H1 (cell line): ENCODE measurements around the gene C6orf136. TPM values are rescaled to one million over a fixed set of nuclear protein-coding genes. Genes with fewer than 3 reads are reported as not detected.
"Not testable (repeated sequence)": the region's sequence is repeated elsewhere in the genome, so short reads cannot be mapped to it uniquely, and the experiment has no call there.

ENCODE experiments used
- CTCF ChIA-PET: fragments of 300-600 bp; sonication (Branson Sonifier 250); formaldehyde crosslinking; loops from one replicate; lab custom pipeline; 2021; ENCODE audit not compliant: partially characterized antibody; lab: Charles Lee
- POLR2A ChIA-PET: fragments of 300-600 bp; sonication (Branson Sonifier 250); formaldehyde crosslinking; loops from one replicate; lab custom pipeline; 2021; ENCODE audit warnings: inconsistent platforms; ENCODE audit not compliant: partially characterized antibody; lab: Charles Lee
- DNase-seq, 2 experiments: peaks; one replicate each; pipeline versions ENCODE4 v3.0.0 to v3.0.0-alpha.2; 2010 to 2022; ENCODE audit warnings: low spot score in 2 of 2, low read depth in 1 of 2, mixed read lengths in 1 of 2
- FAIRE-seq: peaks from 2 replicates; lab custom pipeline; 2011; peaks lifted over from hg19 to GRCh38; lab: Jason Lieb, UNC
- H2AFZ ChIP-seq: 2 replicates; pipeline ENCODE4 v1.8.1; 2012; ENCODE audit warnings: low read length, inconsistent platforms
- H2AK5ac ChIP-seq: 2 replicates; pipeline ENCODE4 v1.6.1; 2013; ENCODE audit warnings: low read depth, low read length
- H2BK120ac ChIP-seq: replicated peaks from 2 replicates; pipeline ENCODE3; 2013; ENCODE audit warnings: low read depth, low read length, inconsistent platforms
- H2BK12ac ChIP-seq: 2 replicates; pipeline ENCODE4 v1.6.1; 2013; ENCODE audit warnings: low read depth, low read length
- H2BK15ac ChIP-seq: 2 replicates; pipeline ENCODE4 v1.6.1; 2013; ENCODE audit warnings: low read length
- H2BK20ac ChIP-seq: 2 replicates; pipeline ENCODE4 v1.6.1; 2013; ENCODE audit warnings: low read length
- H2BK5ac ChIP-seq: 2 replicates; pipeline ENCODE4 v1.6.1; 2013; ENCODE audit warnings: low read depth, low read length
- H3K14ac ChIP-seq: 2 replicates; pipeline ENCODE4 v1.6.1; 2013; ENCODE audit warnings: inconsistent platforms; ENCODE audit not compliant: insufficient read length
- H3K18ac ChIP-seq: 2 replicates; pipeline ENCODE4 v1.6.1; 2013; ENCODE audit warnings: low read length; ENCODE audit errors: extremely low read depth
- H3K23ac ChIP-seq: 2 replicates; pipeline ENCODE4 v1.6.1; 2013; ENCODE audit warnings: inconsistent platforms; ENCODE audit not compliant: insufficient read length
- H3K23me2 ChIP-seq: 2 replicates; pipeline ENCODE4 v1.6.1; 2013; ENCODE audit warnings: low read depth, low read length
- H3K27ac ChIP-seq: 2 replicates; pipeline ENCODE4 v1.6.1; 2011; ENCODE audit warnings: low read depth, low read length, inconsistent platforms
- H3K27me3 ChIP-seq, 4 experiments: replicated peaks in 1 of 4; 1 replicate in 1 of 4; 2 replicates in 3 of 4; pipeline versions ENCODE4 v1.6.1 to v1.8.1; 2011 to 2013; ENCODE audit warnings: low read length in 3 of 4, mild to moderate bottlenecking in 3 of 4, inconsistent platforms in 2 of 4, mixed read lengths in 2 of 4, moderate library complexity in 1 of 4; ENCODE audit not compliant: control insufficient read depth in 3 of 4, insufficient read depth in 3 of 4; ENCODE audit errors: extremely low read depth in 1 of 4
- H3K36me3 ChIP-seq, 4 experiments: 2 replicates each; pipeline versions ENCODE4 v1.6.1 to v1.8.1; 2011 to 2013; ENCODE audit warnings: mild to moderate bottlenecking in 4 of 4, low read length in 3 of 4, moderate library complexity in 2 of 4, control low read depth in 1 of 4, inconsistent platforms in 1 of 4; ENCODE audit not compliant: insufficient read depth in 4 of 4, control insufficient read depth in 2 of 4
- H3K4ac ChIP-seq: replicated peaks from 2 replicates; pipeline ENCODE3; 2013; ENCODE audit warnings: low read length, low read depth, mixed read lengths, inconsistent platforms; ENCODE audit not compliant: insufficient read length
- H3K4me1 ChIP-seq, 4 experiments: replicated peaks in 1 of 4; 1 replicate in 1 of 4; 2 replicates in 3 of 4; pipeline versions ENCODE4 v1.6.1 to v1.8.1; 2011 to 2013; ENCODE audit warnings: low read length in 3 of 4, inconsistent platforms in 2 of 4, mixed read lengths in 1 of 4; ENCODE audit not compliant: insufficient read depth in 4 of 4, control insufficient read depth in 3 of 4
- H3K4me2 ChIP-seq, 2 experiments: 2 replicates each; pipeline versions ENCODE4 v1.6.1 to v1.8.1; 2011 to 2013; ENCODE audit warnings: low read depth in 2 of 2, low read length in 2 of 2, control low read depth in 1 of 2, inconsistent platforms in 1 of 2, mild to moderate bottlenecking in 1 of 2; ENCODE audit not compliant: insufficient read depth in 1 of 2
- H3K4me3 ChIP-seq, 4 experiments: fragments of 200-600, 300-600 bp in 1 of 4; sonication (generic), shearing (Covaris generic), sonication (Bioruptor Twin) in 1 of 4; 2 replicates each; pipeline versions ENCODE4 v1.5.1 to v1.8.1; 2011 to 2016; ENCODE audit warnings: low read length in 4 of 4, low read depth in 3 of 4, control low read depth in 2 of 4, inconsistent platforms in 2 of 4, mild to moderate bottlenecking in 2 of 4, mixed read lengths in 1 of 4, moderate library complexity in 1 of 4; ENCODE audit not compliant: insufficient read depth in 2 of 4; ENCODE audit errors: extremely low read depth in 1 of 4
- H3K56ac ChIP-seq: replicated peaks from 2 replicates; pipeline ENCODE3; 2013; ENCODE audit warnings: low read depth, mild to moderate bottlenecking, mixed read lengths, low read length, inconsistent platforms; ENCODE audit not compliant: insufficient read length
- H3K79me1 ChIP-seq: 2 replicates; pipeline ENCODE4 v1.6.1; 2013; ENCODE audit warnings: low read depth, low read length, control low read depth
- H3K79me2 ChIP-seq, 2 experiments: 2 replicates each; pipeline versions ENCODE4 v1.6.1 to v1.8.1; 2012 to 2013; ENCODE audit warnings: low read length in 2 of 2, mild to moderate bottlenecking in 2 of 2, inconsistent platforms in 1 of 2; ENCODE audit not compliant: insufficient read depth in 2 of 2, control insufficient read depth in 1 of 2
- H3K9ac ChIP-seq, 4 experiments: replicated peaks in 1 of 4; 1 replicate in 1 of 4; 2 replicates in 3 of 4; pipeline versions ENCODE4 v1.6.1 to v1.8.1; 2011 to 2013; ENCODE audit warnings: low read depth in 3 of 4, low read length in 3 of 4, control low read depth in 2 of 4, mild to moderate bottlenecking in 2 of 4, moderate library complexity in 2 of 4, inconsistent platforms in 1 of 4; ENCODE audit errors: extremely low read depth in 1 of 4
- H3K9me3 ChIP-seq, 2 experiments: 2 replicates each; pipeline versions ENCODE4 v1.6.1 to v1.8.1; 2012 to 2013; ENCODE audit warnings: mild to moderate bottlenecking in 2 of 2, moderate library complexity in 2 of 2, control low read depth in 1 of 2, inconsistent platforms in 1 of 2, low read depth in 1 of 2, low read length in 1 of 2, mixed read lengths in 1 of 2; ENCODE audit not compliant: insufficient read depth in 2 of 2
- H4K20me1 ChIP-seq, 2 experiments: replicated peaks in 1 of 2; 2 replicates each; pipeline versions ENCODE3 to v1.8.1; 2011 to 2013; ENCODE audit warnings: inconsistent platforms in 2 of 2, low read length in 2 of 2, mild to moderate bottlenecking in 1 of 2; ENCODE audit not compliant: insufficient read depth in 2 of 2, control insufficient read depth in 1 of 2
- H4K5ac ChIP-seq: 2 replicates; pipeline ENCODE4 v1.6.1; 2013; ENCODE audit warnings: low read length, low read depth, mixed read lengths, inconsistent platforms; ENCODE audit not compliant: insufficient read length
- H4K8ac ChIP-seq: 2 replicates; pipeline ENCODE4 v1.8.0; 2013; ENCODE audit warnings: mild to moderate bottlenecking, moderate library complexity, low read length, inconsistent platforms; ENCODE audit not compliant: insufficient read depth; ENCODE audit errors: extremely low read depth
- H4K91ac ChIP-seq: replicated peaks from 2 replicates; pipeline ENCODE3; 2013; ENCODE audit warnings: low read length, mixed read lengths, inconsistent platforms; ENCODE audit not compliant: insufficient read length
- CREB1 ChIP-seq: IDR thresholded peaks from 2 replicates; pipeline ENCODE4 v1.6.1; 2012; ENCODE audit warnings: inconsistent platforms
- GTF2F1 ChIP-seq: IDR thresholded peaks from 2 replicates; pipeline ENCODE4 v1.6.1; 2012; ENCODE audit warnings: low read depth, low read length, improper control_type of control experiment, borderline replicate concordance
- HDAC2 ChIP-seq, 2 experiments: fragments of 300-600 bp in 1 of 2; sonication (generic) in 1 of 2; IDR thresholded peaks; 2 replicates each; pipeline ENCODE4 v1.6.1; 2011 to 2012; ENCODE audit warnings: low read depth in 2 of 2, low read length in 2 of 2, mild to moderate bottlenecking in 2 of 2, moderate library complexity in 2 of 2, borderline replicate concordance in 1 of 2, inconsistent platforms in 1 of 2
- SP2 ChIP-seq: IDR thresholded peaks from 2 replicates; pipeline ENCODE4 v1.6.1; 2012; ENCODE audit warnings: mild to moderate bottlenecking, low read length, inconsistent platforms
- TAF7 ChIP-seq: optimal IDR thresholded peaks from 2 replicates; pipeline ENCODE3; 2011; ENCODE audit warnings: low read depth, mild to moderate bottlenecking, inconsistent platforms, low read length, moderate library complexity, borderline replicate concordance
- TEAD4 ChIP-seq: IDR thresholded peaks from 2 replicates; pipeline ENCODE4 v1.6.1; 2012; ENCODE audit warnings: low read depth, low read length, inconsistent platforms, mixed read lengths
- WGBS, 2 experiments: shearing (Covaris generic) in 1 of 2; methylation state at CpG; one replicate each; pipeline versions ENCODE4 v1.1.6 to v1.1.7; 2013 to 2015; ENCODE audit warnings: low lambda C conversion rate in 2 of 2, mixed read lengths in 2 of 2, inconsistent platforms in 1 of 2, low coverage in 1 of 2, missing lambda C conversion rate in 1 of 2; ENCODE audit not compliant: insufficient replicate concordance in 2 of 2, insufficient coverage in 1 of 2, insufficient read length in 1 of 2; ENCODE audit errors: extremely low coverage in 1 of 2, missing lambda C conversion rate in 1 of 2; 5-methylcytosine and 5-hydroxymethylcytosine counted together
- polyA plus RNA-seq, 7 experiments: library from polyadenylated mRNA; depleted of rRNA in 3 of 7; stranded (reverse) in 5 of 7; unstranded in 2 of 7; fragments of >200 nt in 5 of 7; fragments of 200-250 nt in 2 of 7; gene quantifications; 1 replicate in 5 of 7; 2 replicates in 1 of 7; 4 replicates in 1 of 7; pipeline versions ENCODE4 v1.2.1 to v1.2.3, GENCODE V29; 2011 to 2013; ENCODE audit warnings: missing spikeins in 2 of 7, mixed read lengths in 2 of 7
- total RNA-seq: library from RNA; stranded (reverse); fragmentation: NEBNext Ultra II Directional; extraction: Animal tissue kit (Norgen Biotek cat#: 25700); gene quantifications from 2 replicates; pipeline ENCODE4 v1.2.1, GENCODE V29; 2021

C6orf136 gene
- total and polyA plus RNA-seq, 2 of the 8 experiments (the other 6 are each of a cell fraction or from before 2014, with no cell fraction given), result 20.8 to 23.1 TPM

DNA sequence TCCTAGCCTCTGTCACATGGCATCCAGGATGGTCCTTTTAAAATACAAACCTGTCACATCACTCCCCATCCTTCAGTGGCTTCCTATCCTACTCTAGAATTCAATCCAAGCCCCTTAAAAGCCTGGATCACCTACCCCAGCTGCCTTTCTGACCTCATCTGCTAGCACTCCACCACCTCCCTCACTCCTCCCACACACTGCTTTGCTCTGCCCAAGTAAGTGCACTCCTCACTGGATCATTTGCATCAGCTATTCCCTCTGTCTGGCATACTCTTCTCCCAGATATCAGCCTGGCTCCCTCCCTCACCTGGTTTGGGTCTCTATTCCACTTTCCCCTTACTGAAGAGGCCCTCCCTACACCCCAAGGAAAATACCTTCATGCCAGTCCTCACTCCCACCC lies 10.5 kb downstream of the C6orf136 start (continued):
- TF ChIP-seq TAF7 (no peak), GTF2F1 (no peak), SP2 (no peak), CREB1 (no peak), HDAC2 (IDR thresholded peaks at IDR 0.05; ENCODE audit: borderline replicate concordance in 1 of 2, low read depth in 2 of 2, low read length in 2 of 2) (no peak), TEAD4 (no peak)

GRCh38 chr6:30657922-30658321 lies 11.0 kb downstream of the C6orf136 start:
- H3K4ac ChIP-seq, H3K56ac ChIP-seq, H2BK12ac ChIP-seq, H3K18ac ChIP-seq, H2BK5ac ChIP-seq, H3K9ac ChIP-seq, H4K20me1 ChIP-seq, H3K79me2 ChIP-seq, H2BK20ac ChIP-seq, H3K4me2 ChIP-seq, H3K9me3 ChIP-seq, H3K4me3 ChIP-seq, H2BK120ac ChIP-seq, H3K23me2 ChIP-seq, H3K14ac ChIP-seq, H4K8ac ChIP-seq, H3K79me1 ChIP-seq, FAIRE-seq, H3K27me3 ChIP-seq, DNase-seq, H4K5ac ChIP-seq, H3K27ac ChIP-seq, H2AK5ac ChIP-seq, H3K23ac ChIP-seq, H4K91ac ChIP-seq, H2BK15ac ChIP-seq, H3K4me1 ChIP-seq, H2AFZ ChIP-seq: not testable (repeated sequence)
- CTCF ChIA-PET, result interaction anchor here (0.7 to 3.3 kb wide), 3 partner anchors 9 to 480 kb away, joined by 3 to 12 read pairs (median 3); partner anchors contain the start of gene DHX16
- POLR2A ChIA-PET, result interaction anchor here (0.6 to 1.9 kb wide), 6 partner anchors 9 to 171 kb away, joined by 3 to 6 read pairs (median 4); no protein-coding TSS in a partner anchor
- WGBS, 2 experiments, result 94% methylated on average over 5 of the region's 5 CpGs; no CpG with 5 or more reads in 1 of the 2 experiments
- H3K36me3 ChIP-seq, result peaks cover 21 to 73% (median 68%) of the 10 kb centered on the region in 4 experiments
